ENCODE data around the gene LGR5. TPM values are rescaled to one million over a fixed set of nuclear protein-coding genes. Genes with fewer than 3 reads are reported as not detected.

LGR5 gene
- total RNA-seq, 4 donors from 2014 or later = 0.97 to 5.5 (median 2.9) TPM

- no peak for DNase-seq (ENCODE audit: low spot score in 2 of 2)
- no peaks in the 10 kb centered on the region for H3K4me1 ChIP-seq
- no peak overlapping the region for H3K27ac ChIP-seq
- H3K27me3 ChIP-seq = peaks cover 3% of the 10 kb centered on the region
- H3K36me3 ChIP-seq = no peaks in the 10 kb centered on the region
- H3K9me3 ChIP-seq = no peaks in the 10 kb centered on the region
- H3K4me3 ChIP-seq = no peak overlapping the region
- no peak for TF ChIP-seq EP300 (IDR thresholded peaks at IDR 0.05)
- no peak for TF ChIP-seq POLR2AphosphoS5 (IDR thresholded peaks at IDR 0.05)
- TF ChIP-seq CTCF (IDR thresholded peaks at IDR 0.05) = no peak
- TF ChIP-seq POLR2A (IDR thresholded peaks at IDR 0.05) = no peak
- 68% methylated on average over 1 of the region's 1 CpG for WGBS
These were observed 12.4 kb downstream of the LGR5 start for GRCh38 chr12:71452006-71452405.

GRCh38 chr12:71455028-71455737, 15.6 kb downstream of the LGR5 start:
- Histone ChIP-seq H3K9me3 (no peaks in the 10 kb centered on the region), H3K27ac (no peak overlapping the region), H3K4me1 (no peaks in the 10 kb centered on the region), H3K4me3 (no peak overlapping the region), H3K36me3 (no peaks in the 10 kb centered on the region), H3K27me3 (no peaks in the 10 kb centered on the region)
- whole genome bisulfite sequencing = 39% methylated on average over 3 of the region's 3 CpGs
- DNase-seq (ENCODE audit: low spot score in 2 of 2) = no peak
- TF ChIP-seq EP300 (IDR thresholded peaks at IDR 0.05) (no peak), POLR2AphosphoS5 (IDR thresholded peaks at IDR 0.05) (no peak), CTCF (IDR thresholded peaks at IDR 0.05) (no peak), POLR2A (IDR thresholded peaks at IDR 0.05) (no peak)

- no peak for TF ChIP-seq POLR2AphosphoS5 (IDR thresholded peaks at IDR 0.05)
- no peak for TF ChIP-seq POLR2A (IDR thresholded peaks at IDR 0.05)
- TF ChIP-seq EP300 (IDR thresholded peaks at IDR 0.05) = no peak
- TF ChIP-seq CTCF (IDR thresholded peaks at IDR 0.05) = no peak
- Histone ChIP-seq H3K4me3 (no peak overlapping the region), H3K9me3 (no peaks in the 10 kb centered on the region), H3K27ac (no peak overlapping the region), H3K27me3 (no peaks in the 10 kb centered on the region), H3K4me1 (no peaks in the 10 kb centered on the region), H3K36me3 (no peaks in the 10 kb centered on the region)
- DNase-seq (ENCODE audit: low spot score in 2 of 2) = no peak
- 69% methylated on average over 2 of the region's 2 CpGs for WGBS
These were observed 16.7 kb downstream of the LGR5 start for GRCh38 chr12:71456316-71456715.

- Histone ChIP-seq H3K4me1 (no peaks in the 10 kb centered on the region), H3K9me3 (no peaks in the 10 kb centered on the region), H3K27me3 (no peaks in the 10 kb centered on the region), H3K4me3 (no peak overlapping the region), H3K36me3 (no peaks in the 10 kb centered on the region), H3K27ac (no peak overlapping the region)
- TF ChIP-seq POLR2AphosphoS5 (IDR thresholded peaks at IDR 0.05) = no peak
- no peak for TF ChIP-seq EP300 (IDR thresholded peaks at IDR 0.05)
- TF ChIP-seq CTCF (IDR thresholded peaks at IDR 0.05) = no peak
- TF ChIP-seq POLR2A (IDR thresholded peaks at IDR 0.05) = no peak
- DNase-seq (ENCODE audit: low spot score in 2 of 2) = no peak
- WGBS = 91% methylated on average over 4 of the region's 4 CpGs
These were observed 17.4 kb downstream of the LGR5 start for GRCh38 chr12:71456990-71457389.

GRCh38 chr12:71460318-71460717, 20.7 kb downstream of the LGR5 start:
- Histone ChIP-seq H3K36me3 (no peaks in the 10 kb centered on the region), H3K4me3 (no peak overlapping the region), H3K9me3 (no peaks in the 10 kb centered on the region), H3K27ac (no peak overlapping the region), H3K27me3 (no peaks in the 10 kb centered on the region), H3K4me1 (no peaks in the 10 kb centered on the region)
- TF ChIP-seq EP300 (IDR thresholded peaks at IDR 0.05) (no peak), CTCF (IDR thresholded peaks at IDR 0.05) (no peak), POLR2AphosphoS5 (IDR thresholded peaks at IDR 0.05) (no peak)
- 88% methylated on average over 4 of the region's 4 CpGs for WGBS
- no peak for DNase-seq (ENCODE audit: low spot score in 2 of 2)
